ENCODE data around the gene SOAT1. TPM values are rescaled to one million over a fixed set of nuclear protein-coding genes. Genes with fewer than 3 reads are reported as not detected.

Gene SOAT1
- total RNA-seq, 1 experiment from 2014 or later = 18.9 TPM

DNA sequence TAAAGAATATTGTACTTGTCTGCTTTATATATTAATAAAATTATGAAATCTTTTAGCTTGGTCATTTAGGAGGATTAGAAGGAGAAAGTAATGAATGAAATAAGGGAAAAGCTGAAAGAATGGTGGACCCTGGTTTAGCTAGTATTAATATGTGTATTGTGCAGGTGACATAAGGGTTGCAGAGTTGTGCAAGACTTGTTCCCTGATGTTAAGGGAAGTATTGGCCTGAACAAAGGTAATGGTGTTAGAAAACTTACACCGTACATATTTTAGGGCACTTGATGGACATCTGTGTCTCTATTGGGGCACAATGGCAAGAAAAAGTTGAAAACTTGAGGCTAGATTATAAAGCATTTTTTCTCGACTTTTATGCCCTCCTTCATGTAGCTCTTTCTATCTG, 32.2 kb downstream of the SOAT1 start:
- Histone ChIP-seq H4K20me1 (ENCODE audit: insufficient read depth, low read depth, low read length) (no peaks in the 10 kb centered on the region), H3K27me3 (ENCODE audit: low read length) (no peaks in the 10 kb centered on the region), H3K9ac (ENCODE audit: low read length) (no peak overlapping the region), H3K9me2 (replicated peaks; ENCODE audit: insufficient read depth, low read length) (no peaks in the 10 kb centered on the region), H3K9me3 (ENCODE audit: low read length) (no peaks in the 10 kb centered on the region), H3K4me3 (ENCODE audit: low read length) (no peak overlapping the region), H3K4me2 (ENCODE audit: low read depth, low read length, poor library complexity, severe bottlenecking) (no peak overlapping the region), H3K27ac (ENCODE audit: low read length) (no peak overlapping the region), H3K36me3 (ENCODE audit: insufficient read depth, low read length) (no peaks in the 10 kb centered on the region; the same call in 1 of the 2 replicates), H3K79me2 (ENCODE audit: low read length) (peaks cover 46% of the 10 kb centered on the region), H2AFZ (ENCODE audit: low read length) (no peak overlapping the region), H3K4me1 (ENCODE audit: low read length) (peaks cover 5% of the 10 kb centered on the region; the same call in 1 of the 2 replicates)
- DNase-seq = no peak

GRCh38 chr1:179326746-179327145, 33.1 kb downstream of the SOAT1 start:
- no peak overlapping the region for H3K4me3 ChIP-seq (ENCODE audit: low read length)
- H3K27ac ChIP-seq (ENCODE audit: low read length) = no peak overlapping the region
- H3K36me3 ChIP-seq (ENCODE audit: insufficient read depth, low read length) = no peaks in the 10 kb centered on the region; the same call in 1 of the 2 replicates
- no peak overlapping the region for H3K4me2 ChIP-seq (ENCODE audit: low read depth, low read length, poor library complexity, severe bottlenecking)
- no peaks in the 10 kb centered on the region for H4K20me1 ChIP-seq (ENCODE audit: insufficient read depth, low read depth, low read length)
- peaks cover 39% of the 10 kb centered on the region for H3K79me2 ChIP-seq (ENCODE audit: low read length)
- no peak overlapping the region for H3K9ac ChIP-seq (ENCODE audit: low read length)
- peaks cover 12% of the 10 kb centered on the region for H3K4me1 ChIP-seq (ENCODE audit: low read length)
- H2AFZ ChIP-seq (ENCODE audit: low read length) = no peak overlapping the region
- H3K27me3 ChIP-seq (ENCODE audit: low read length) = no peaks in the 10 kb centered on the region
- no peak for DNase-seq
- no peaks in the 10 kb centered on the region for H3K9me2 ChIP-seq (replicated peaks; ENCODE audit: insufficient read depth, low read length)
- no peaks in the 10 kb centered on the region for H3K9me3 ChIP-seq (ENCODE audit: low read length)

- Histone ChIP-seq H3K27ac (ENCODE audit: low read length) (no peak overlapping the region), H4K20me1 (ENCODE audit: insufficient read depth, low read depth, low read length) (no peaks in the 10 kb centered on the region), H3K9me3 (ENCODE audit: low read length) (no peaks in the 10 kb centered on the region), H3K9ac (ENCODE audit: low read length) (no peak overlapping the region), H3K36me3 (ENCODE audit: insufficient read depth, low read length) (no peaks in the 10 kb centered on the region; the same call in 1 of the 2 replicates), H3K4me1 (ENCODE audit: low read length) (peaks cover 12% of the 10 kb centered on the region), H3K4me2 (ENCODE audit: low read depth, low read length, poor library complexity, severe bottlenecking) (no peak overlapping the region), H3K9me2 (replicated peaks; ENCODE audit: insufficient read depth, low read length) (no peaks in the 10 kb centered on the region), H3K79me2 (ENCODE audit: low read length) (peaks cover 38% of the 10 kb centered on the region), H2AFZ (ENCODE audit: low read length) (no peak overlapping the region), H3K27me3 (ENCODE audit: low read length) (no peaks in the 10 kb centered on the region), H3K4me3 (ENCODE audit: low read length) (no peak overlapping the region)
- DNase-seq = no peak
Measured at GRCh38 chr1:179327196-179327595, 33.6 kb downstream of the SOAT1 start.

GRCh38 chr1:179327679-179328078, 34.1 kb downstream of the SOAT1 start:
- Histone ChIP-seq H3K27me3 (ENCODE audit: low read length) (no peaks in the 10 kb centered on the region), H3K4me1 (ENCODE audit: low read length) (peaks cover 12% of the 10 kb centered on the region), H3K27ac (ENCODE audit: low read length) (no peak overlapping the region), H3K79me2 (ENCODE audit: low read length) (peaks cover 36% of the 10 kb centered on the region), H3K36me3 (ENCODE audit: insufficient read depth, low read length) (no peaks in the 10 kb centered on the region; the same call in 1 of the 2 replicates), H2AFZ (ENCODE audit: low read length) (no peak overlapping the region), H3K9me2 (replicated peaks; ENCODE audit: insufficient read depth, low read length) (no peaks in the 10 kb centered on the region), H3K4me3 (ENCODE audit: low read length) (no peak overlapping the region), H3K9me3 (ENCODE audit: low read length) (no peaks in the 10 kb centered on the region), H3K4me2 (ENCODE audit: low read depth, low read length, poor library complexity, severe bottlenecking) (no peak overlapping the region), H4K20me1 (ENCODE audit: insufficient read depth, low read depth, low read length) (no peaks in the 10 kb centered on the region), H3K9ac (ENCODE audit: low read length) (no peak overlapping the region)
- DNase-seq = no peak

- Histone ChIP-seq H3K9ac (ENCODE audit: low read length) (no peak overlapping the region), H3K9me2 (replicated peaks; ENCODE audit: insufficient read depth, low read length) (no peaks in the 10 kb centered on the region), H3K4me3 (ENCODE audit: low read length) (no peak overlapping the region), H3K27me3 (ENCODE audit: low read length) (no peaks in the 10 kb centered on the region), H4K20me1 (ENCODE audit: insufficient read depth, low read depth, low read length) (no peaks in the 10 kb centered on the region), H2AFZ (ENCODE audit: low read length) (no peak overlapping the region), H3K27ac (ENCODE audit: low read length) (no peak overlapping the region), H3K36me3 (ENCODE audit: insufficient read depth, low read length) (no peaks in the 10 kb centered on the region), H3K79me2 (ENCODE audit: low read length) (peaks cover 21% of the 10 kb centered on the region; the same call in 1 of the 2 replicates), H3K4me1 (ENCODE audit: low read length) (peaks cover 12% of the 10 kb centered on the region), H3K4me2 (ENCODE audit: low read depth, low read length, poor library complexity, severe bottlenecking) (no peak overlapping the region), H3K9me3 (ENCODE audit: low read length) (no peaks in the 10 kb centered on the region)
- no peak for DNase-seq
Measured at GRCh38 chr1:179329862-179330261, 36.3 kb downstream of the SOAT1 start.

- no peak for DNase-seq
- Histone ChIP-seq H3K4me3 (ENCODE audit: low read length) (no peak overlapping the region), H3K9ac (ENCODE audit: low read length) (no peak overlapping the region), H3K27ac (ENCODE audit: low read length) (no peak overlapping the region), H3K27me3 (ENCODE audit: low read length) (no peaks in the 10 kb centered on the region), H3K79me2 (ENCODE audit: low read length) (peaks cover 13% of the 10 kb centered on the region; the same call in 1 of the 2 replicates), H3K9me2 (replicated peaks; ENCODE audit: insufficient read depth, low read length) (no peaks in the 10 kb centered on the region), H3K4me2 (ENCODE audit: low read depth, low read length, poor library complexity, severe bottlenecking) (no peak overlapping the region), H4K20me1 (ENCODE audit: insufficient read depth, low read depth, low read length) (no peaks in the 10 kb centered on the region), H3K9me3 (ENCODE audit: low read length) (no peaks in the 10 kb centered on the region), H3K36me3 (ENCODE audit: insufficient read depth, low read length) (0 out of 2 replicates have a peak, but pooled peaks cover 3% of the 10 kb centered on the region), H2AFZ (ENCODE audit: low read length) (no peak overlapping the region), H3K4me1 (ENCODE audit: low read length) (peaks cover 12% of the 10 kb centered on the region)
Measured at GRCh38 chr1:179334440-179334839, 40.8 kb downstream of the SOAT1 start.

GRCh38 chr1:179337288-179337687, 43.7 kb downstream of the SOAT1 start:
- Histone ChIP-seq H3K4me3 (ENCODE audit: low read length) (no peak overlapping the region), H2AFZ (ENCODE audit: low read length) (no peak overlapping the region), H4K20me1 (ENCODE audit: insufficient read depth, low read depth, low read length) (no peaks in the 10 kb centered on the region), H3K4me1 (ENCODE audit: low read length) (peaks cover 5% of the 10 kb centered on the region), H3K36me3 (ENCODE audit: insufficient read depth, low read length) (0 out of 2 replicates have a peak, but pooled peaks cover 6% of the 10 kb centered on the region), H3K27me3 (ENCODE audit: low read length) (no peaks in the 10 kb centered on the region), H3K79me2 (ENCODE audit: low read length) (peaks cover 2% of the 10 kb centered on the region; the same call in 1 of the 2 replicates), H3K9me3 (ENCODE audit: low read length) (no peaks in the 10 kb centered on the region), H3K9me2 (replicated peaks; ENCODE audit: insufficient read depth, low read length) (no peaks in the 10 kb centered on the region), H3K4me2 (ENCODE audit: low read depth, low read length, poor library complexity, severe bottlenecking) (no peak overlapping the region), H3K27ac (ENCODE audit: low read length) (no peak overlapping the region), H3K9ac (ENCODE audit: low read length) (no peak overlapping the region)
- no peak for DNase-seq

- DNase-seq = no peak
- Histone ChIP-seq H3K36me3 (ENCODE audit: insufficient read depth, low read length) (0 out of 2 replicates have a peak, but pooled peaks cover 6% of the 10 kb centered on the region), H3K4me3 (ENCODE audit: low read length) (no peak overlapping the region), H3K4me2 (ENCODE audit: low read depth, low read length, poor library complexity, severe bottlenecking) (no peak overlapping the region), H3K4me1 (ENCODE audit: low read length) (peaks cover 5% of the 10 kb centered on the region), H2AFZ (ENCODE audit: low read length) (no peak overlapping the region), H3K9me3 (ENCODE audit: low read length) (no peaks in the 10 kb centered on the region), H3K27ac (ENCODE audit: low read length) (no peak overlapping the region), H3K79me2 (ENCODE audit: low read length) (no peaks in the 10 kb centered on the region), H3K27me3 (ENCODE audit: low read length) (no peaks in the 10 kb centered on the region), H3K9ac (ENCODE audit: low read length) (no peak overlapping the region), H4K20me1 (ENCODE audit: insufficient read depth, low read depth, low read length) (no peaks in the 10 kb centered on the region), H3K9me2 (replicated peaks; ENCODE audit: insufficient read depth, low read length) (no peaks in the 10 kb centered on the region)
Measured at GRCh38 chr1:179337942-179338560, 44.5 kb downstream of the SOAT1 start.
